ENCODE data around the gene TRIP13.

Gene TRIP13

GRCh38 chr5:854966-855743, 37.5 kb upstream of the TRIP13 start:
- DNase-seq = no peak

GRCh38 chr5:855771-856530, 36.7 kb upstream of the TRIP13 start:
- no peak for DNase-seq

- DNase-seq = no peak
Observed at GRCh38 chr5:856531-857425, 35.9 kb upstream of the TRIP13 start.

GRCh38 chr5:858726-859125, 34.0 kb upstream of the TRIP13 start:
- DNase-seq = no peak

GRCh38 chr5:859391-859790, 33.3 kb upstream of the TRIP13 start:
- no peak for DNase-seq

- no peak for DNase-seq
Observed at GRCh38 chr5:859798-860296, 32.8 kb upstream of the TRIP13 start.

- no peak for DNase-seq
Observed at GRCh38 chr5:860506-861150, 32.1 kb upstream of the TRIP13 start.

- no peak for DNase-seq
Observed at GRCh38 chr5:861442-862366, 31.0 kb upstream of the TRIP13 start.

GRCh38 chr5:862367-863243, 30.1 kb upstream of the TRIP13 start:
- DNase-seq = no peak

- no peak for DNase-seq
Observed at GRCh38 chr5:863244-863805, 29.4 kb upstream of the TRIP13 start.

GRCh38 chr5:864492-865167, 28.1 kb upstream of the TRIP13 start:
- DNase-seq = no peak

GRCh38 chr5:865168-865521, 27.5 kb upstream of the TRIP13 start:
- no peak for DNase-seq

GRCh38 chr5:865771-866170, 26.9 kb upstream of the TRIP13 start:
- no peak for DNase-seq

GRCh38 chr5:867300-867870, 25.3 kb upstream of the TRIP13 start:
- no peak for DNase-seq

GRCh38 chr5:868428-869135, 24.1 kb upstream of the TRIP13 start:
- DNase-seq = no peak

- DNase-seq = no peak
Observed at GRCh38 chr5:870956-871355, 21.7 kb upstream of the TRIP13 start.

Data from hypothalamus (tissue), 51 donors.